PFSK-1 (cell line): ENCODE results near the gene EXOC7.

ENCODE experiments used
- FOXP2 ChIP-seq: optimal IDR thresholded peaks from 2 replicates; pipeline ENCODE3; 2011; ENCODE audit warnings: borderline replicate concordance, control low read depth, inconsistent platforms; ENCODE audit not compliant: insufficient read depth; ENCODE audit errors: extremely low read length, extremely low read depth
- POLR2AphosphoS5 ChIP-seq: IDR thresholded peaks from 2 replicates; pipeline ENCODE4 v1.6.1; 2012; ENCODE audit warnings: low read depth, mild to moderate bottlenecking, control low read depth, low read length, moderate library complexity
- SIN3A ChIP-seq: IDR thresholded peaks from 2 replicates; pipeline ENCODE4 v1.6.1; 2012; ENCODE audit warnings: mild to moderate bottlenecking, low read length, moderate library complexity, borderline replicate concordance; ENCODE audit not compliant: insufficient read depth
- TAF1 ChIP-seq: IDR thresholded peaks from 2 replicates; pipeline ENCODE4 v1.6.1; 2012; ENCODE audit warnings: low read length, control low read depth, borderline replicate concordance; ENCODE audit not compliant: insufficient read depth
- TF ChIP-seq, protein P1 (sequence below), 2 experiments: IDR thresholded peaks; 2 replicates each; pipeline versions ENCODE4 v1.6.1 to v1.8.0; 2011 to 2012; ENCODE audit warnings: low read depth in 2 of 2, low read length in 2 of 2, control low read depth in 1 of 2, inconsistent platforms in 1 of 2, mild to moderate bottlenecking in 1 of 2, moderate library complexity in 1 of 2; ENCODE audit not compliant: insufficient read depth in 1 of 2

The EXOC7 gene

DNA sequence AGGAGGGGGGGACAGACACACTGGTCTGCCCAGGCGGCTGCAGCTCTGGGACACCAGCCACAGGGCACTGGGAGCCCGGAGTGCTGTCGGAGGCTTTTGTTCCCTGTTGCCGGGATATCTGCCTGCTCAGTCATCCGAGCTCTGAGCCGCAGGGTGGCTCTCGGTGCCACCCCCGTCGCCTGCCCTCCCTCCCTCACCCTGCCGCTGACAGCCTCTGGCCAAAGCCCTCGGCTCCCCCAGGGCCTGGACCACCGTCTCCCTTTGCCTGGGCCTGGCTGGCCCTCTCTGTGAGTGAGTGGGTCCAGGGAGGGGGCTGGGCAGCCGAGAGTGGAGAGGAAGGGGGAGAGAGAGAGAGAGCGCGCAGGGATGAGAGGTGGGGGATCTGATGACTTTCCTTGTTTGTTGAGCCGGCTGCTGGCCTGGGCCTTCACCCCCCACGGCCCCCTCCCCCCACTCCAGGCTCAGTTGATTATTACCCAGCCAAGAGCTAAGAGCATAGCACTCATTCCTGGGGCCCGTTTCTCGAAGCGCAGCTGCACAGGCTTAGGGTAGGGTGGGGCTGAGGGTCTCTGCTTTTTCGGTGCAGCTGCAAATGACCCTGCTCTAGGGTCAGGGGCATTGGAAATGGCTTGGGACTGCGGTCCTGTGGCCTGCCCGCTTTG lies 34.8 kb upstream of the EXOC7 start:
- TF ChIP-seq TAF1 = no peak
- TF ChIP-seq FOXP2 = no peak
- TF ChIP-seq SIN3A = no peak
- TF ChIP-seq, protein P1, sequence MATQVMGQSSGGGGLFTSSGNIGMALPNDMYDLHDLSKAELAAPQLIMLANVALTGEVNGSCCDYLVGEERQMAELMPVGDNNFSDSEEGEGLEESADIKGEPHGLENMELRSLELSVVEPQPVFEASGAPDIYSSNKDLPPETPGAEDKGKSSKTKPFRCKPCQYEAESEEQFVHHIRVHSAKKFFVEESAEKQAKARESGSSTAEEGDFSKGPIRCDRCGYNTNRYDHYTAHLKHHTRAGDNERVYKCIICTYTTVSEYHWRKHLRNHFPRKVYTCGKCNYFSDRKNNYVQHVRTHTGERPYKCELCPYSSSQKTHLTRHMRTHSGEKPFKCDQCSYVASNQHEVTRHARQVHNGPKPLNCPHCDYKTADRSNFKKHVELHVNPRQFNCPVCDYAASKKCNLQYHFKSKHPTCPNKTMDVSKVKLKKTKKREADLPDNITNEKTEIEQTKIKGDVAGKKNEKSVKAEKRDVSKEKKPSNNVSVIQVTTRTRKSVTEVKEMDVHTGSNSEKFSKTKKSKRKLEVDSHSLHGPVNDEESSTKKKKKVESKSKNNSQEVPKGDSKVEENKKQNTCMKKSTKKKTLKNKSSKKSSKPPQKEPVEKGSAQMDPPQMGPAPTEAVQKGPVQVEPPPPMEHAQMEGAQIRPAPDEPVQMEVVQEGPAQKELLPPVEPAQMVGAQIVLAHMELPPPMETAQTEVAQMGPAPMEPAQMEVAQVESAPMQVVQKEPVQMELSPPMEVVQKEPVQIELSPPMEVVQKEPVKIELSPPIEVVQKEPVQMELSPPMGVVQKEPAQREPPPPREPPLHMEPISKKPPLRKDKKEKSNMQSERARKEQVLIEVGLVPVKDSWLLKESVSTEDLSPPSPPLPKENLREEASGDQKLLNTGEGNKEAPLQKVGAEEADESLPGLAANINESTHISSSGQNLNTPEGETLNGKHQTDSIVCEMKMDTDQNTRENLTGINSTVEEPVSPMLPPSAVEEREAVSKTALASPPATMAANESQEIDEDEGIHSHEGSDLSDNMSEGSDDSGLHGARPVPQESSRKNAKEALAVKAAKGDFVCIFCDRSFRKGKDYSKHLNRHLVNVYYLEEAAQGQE (IDR thresholded peaks at IDR 0.05; ENCODE audit: insufficient read depth in 1 of 2, low read depth in 2 of 2, low read length in 2 of 2) = no peak
- TF ChIP-seq POLR2AphosphoS5 = no peak

DNA sequence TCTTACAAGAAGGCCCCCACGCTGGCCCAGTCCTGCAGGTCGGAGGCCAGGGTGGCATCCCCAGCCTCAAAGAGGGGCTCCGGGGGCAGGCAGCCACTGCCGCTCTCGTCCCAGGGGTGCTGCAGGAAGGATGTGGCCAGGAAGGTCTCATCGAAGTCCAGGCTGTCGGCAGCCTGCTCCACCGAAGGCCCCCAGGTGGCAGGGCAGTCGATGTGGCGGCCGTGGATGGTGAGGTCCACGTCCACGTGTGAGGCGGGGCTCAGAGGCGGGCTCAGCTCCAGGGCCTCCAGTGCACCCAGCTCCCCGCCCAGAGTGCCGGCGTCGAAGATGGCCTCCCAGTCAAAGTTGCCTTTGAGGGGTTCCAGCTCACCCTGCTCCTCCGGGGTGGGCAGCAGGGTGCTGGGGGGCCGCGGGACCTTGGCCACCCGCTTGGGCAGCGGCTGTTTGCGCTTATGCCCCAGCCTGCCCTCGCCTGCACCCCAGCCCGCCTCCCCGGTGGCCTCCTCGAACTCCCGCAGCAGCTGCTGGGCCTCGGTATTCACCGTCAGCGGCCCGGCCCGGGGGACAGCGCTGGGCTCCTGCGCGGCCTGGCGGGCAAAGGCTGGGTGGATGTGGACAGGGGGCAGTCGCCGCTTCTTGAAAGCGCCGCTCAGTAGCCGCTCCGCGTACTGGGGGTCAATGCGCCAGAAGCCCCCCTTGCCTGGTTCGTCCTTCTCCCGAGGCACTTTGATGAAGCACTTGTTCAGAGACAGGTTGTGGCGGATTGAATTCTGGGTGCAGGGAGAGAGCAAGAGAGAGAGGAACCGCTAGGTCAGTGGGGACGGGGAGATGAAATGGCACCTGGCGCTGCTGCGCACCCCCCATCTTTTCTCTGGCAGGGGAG lies 34.0 kb upstream of the EXOC7 start:
- TF ChIP-seq SIN3A (no peak), FOXP2 (no peak), TAF1 (no peak)
- TF ChIP-seq, protein P1 (IDR thresholded peaks at IDR 0.05; ENCODE audit: insufficient read depth in 1 of 2, low read depth in 2 of 2, low read length in 2 of 2) = no peak

DNA sequence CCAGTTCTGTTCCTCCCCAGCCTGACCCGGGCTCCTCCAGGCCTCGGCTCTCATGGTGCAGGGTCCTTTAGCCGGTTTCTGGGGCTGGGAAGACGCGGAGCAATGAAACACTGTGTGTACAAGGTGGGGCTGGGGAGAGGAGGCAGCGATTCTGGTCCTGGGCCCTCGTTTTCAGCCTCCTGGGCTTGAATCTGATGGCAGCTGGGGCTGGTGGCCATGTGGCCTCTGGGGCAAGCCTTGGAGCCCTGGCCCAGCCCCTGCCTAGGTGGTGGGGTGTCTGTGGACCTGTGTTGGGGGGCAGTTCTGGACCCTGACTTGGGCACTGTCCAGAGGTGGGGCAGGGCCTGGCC lies 33.4 kb upstream of the EXOC7 start:
- TF ChIP-seq FOXP2 (no peak), SIN3A (no peak), TAF1 (no peak), POLR2AphosphoS5 (no peak)
- TF ChIP-seq, protein P1 (IDR thresholded peaks at IDR 0.05; ENCODE audit: insufficient read depth in 1 of 2, low read depth in 2 of 2, low read length in 2 of 2) = no peak

DNA sequence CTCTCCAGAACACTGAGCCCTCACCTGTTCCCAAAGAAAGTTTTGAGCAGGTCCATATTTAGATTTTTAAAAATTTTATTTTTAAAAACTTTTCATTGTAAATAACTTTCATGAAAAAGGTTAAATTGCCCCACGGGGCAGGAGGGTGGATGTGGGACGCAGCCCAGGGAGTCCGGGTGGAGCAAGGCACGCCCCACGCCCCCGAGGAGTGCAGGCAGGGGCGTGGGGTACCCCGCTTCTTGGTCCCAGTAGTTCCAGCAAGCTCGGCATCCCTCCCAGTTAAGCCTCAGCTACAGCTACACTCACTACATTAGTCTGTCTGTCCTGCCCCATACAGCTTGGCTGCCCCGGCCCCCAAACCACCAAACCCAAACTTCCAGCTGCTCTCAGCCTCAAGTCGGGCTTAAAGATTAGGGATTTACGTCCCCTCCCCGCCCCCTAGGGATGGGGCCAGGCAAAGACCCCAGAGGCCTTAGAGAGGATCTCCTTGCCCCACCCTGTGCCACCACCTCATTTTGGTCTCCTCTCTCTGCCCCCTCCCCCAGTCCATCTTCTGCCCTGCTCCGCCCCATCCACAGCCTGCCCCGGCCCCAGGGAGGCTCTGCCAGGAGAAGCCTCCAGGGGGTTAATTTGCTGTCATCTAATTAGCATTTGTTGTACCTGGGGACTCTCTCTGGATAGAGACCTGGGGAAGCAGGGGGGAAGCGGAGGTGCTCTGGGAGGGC lies 32.9 kb upstream of the EXOC7 start:
- TF ChIP-seq FOXP2 (no peak), SIN3A (no peak), TAF1 (no peak), POLR2AphosphoS5 (no peak)

DNA sequence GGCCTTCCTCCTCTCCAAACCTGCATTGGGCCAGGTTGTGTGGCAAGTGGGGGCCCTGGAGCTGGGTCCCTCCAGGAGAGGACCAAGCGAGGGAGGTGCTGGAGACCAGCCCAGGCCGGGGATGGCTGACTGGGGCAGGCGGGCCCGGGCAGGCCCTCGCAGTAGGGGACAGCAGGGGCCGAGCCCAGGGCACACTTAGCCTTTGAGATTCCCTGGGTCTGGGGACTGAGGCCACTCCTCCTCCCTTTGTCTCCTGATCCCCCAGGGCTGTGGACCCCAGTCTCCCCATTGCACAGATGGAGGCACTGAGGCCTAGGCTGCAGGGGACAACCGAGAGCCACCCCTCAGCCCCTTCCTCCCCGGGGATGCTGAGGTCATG lies 32.2 kb upstream of the EXOC7 start:
- TF ChIP-seq, protein P1 (IDR thresholded peaks at IDR 0.05; ENCODE audit: insufficient read depth in 1 of 2, low read depth in 2 of 2, low read length in 2 of 2) = no peak
- no peak for TF ChIP-seq TAF1
- no peak for TF ChIP-seq FOXP2
